IPS-18c (cell line): ENCODE data around the gene RNF11.

Experiments
- H3K4me3 ChIP-seq: 2 replicates; pipeline ENCODE4 v1.7.0; 2013; ENCODE audit warnings: low read depth, mild to moderate bottlenecking, low read length, moderate library complexity; ENCODE audit not compliant: insufficient read depth
- H3K9me3 ChIP-seq: one replicate; pipeline ENCODE4 v1.6.1; 2013; ENCODE audit warnings: mild to moderate bottlenecking, low read length, moderate library complexity; ENCODE audit not compliant: control insufficient read depth, insufficient read depth

Gene RNF11

DNA sequence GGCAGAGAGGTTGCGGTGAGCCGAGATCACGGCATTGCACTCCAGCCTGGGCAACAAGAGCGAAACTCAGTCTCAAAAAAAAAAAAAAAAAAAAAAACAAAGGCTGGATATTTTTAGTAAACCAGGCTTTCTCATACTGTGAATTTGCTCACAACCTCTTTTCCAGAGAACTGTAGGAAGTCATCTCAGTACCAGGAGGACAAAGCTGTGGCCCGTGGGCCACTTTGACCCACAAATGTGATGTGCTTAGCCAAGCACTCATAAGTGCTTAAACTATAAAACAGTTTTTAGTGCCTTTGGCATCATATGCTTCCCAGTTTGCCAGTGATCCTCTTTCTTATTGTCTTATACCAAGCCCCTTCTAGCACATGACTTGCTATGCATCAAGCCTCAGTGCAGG is 46.5 kb downstream of the RNF11 start:
- no peaks in the 10 kb centered on the region for H3K9me3 ChIP-seq
- no peak overlapping the region for H3K4me3 ChIP-seq

- no peak overlapping the region for H3K4me3 ChIP-seq
- no peaks in the 10 kb centered on the region for H3K9me3 ChIP-seq
Measured at GRCh38 chr1:51283979-51284378, 47.9 kb downstream of the RNF11 start.

DNA sequence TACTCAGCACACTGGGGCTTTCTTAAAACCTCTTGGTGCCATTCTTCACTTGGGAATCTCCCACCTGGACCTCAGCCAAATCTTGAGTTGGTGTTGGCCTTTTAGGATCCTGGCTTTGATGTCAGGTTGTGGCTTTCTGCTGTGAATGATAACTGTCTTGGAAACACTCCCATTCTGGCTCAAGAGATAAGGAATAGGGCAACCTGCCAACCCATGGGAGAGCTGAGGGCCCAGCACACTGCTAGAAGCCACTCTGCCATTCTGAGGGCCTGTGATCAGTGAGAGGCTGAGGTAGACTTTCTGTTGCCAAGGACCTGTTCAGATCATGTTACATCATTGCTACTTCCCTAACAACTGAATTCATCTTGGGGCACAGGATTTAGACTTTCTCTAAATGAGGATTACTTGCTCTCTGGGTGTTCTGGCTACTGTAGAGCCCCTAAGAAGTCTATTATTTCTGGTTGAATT is 48.4 kb downstream of the RNF11 start:
- no peak overlapping the region for H3K4me3 ChIP-seq
- no peaks in the 10 kb centered on the region for H3K9me3 ChIP-seq

DNA sequence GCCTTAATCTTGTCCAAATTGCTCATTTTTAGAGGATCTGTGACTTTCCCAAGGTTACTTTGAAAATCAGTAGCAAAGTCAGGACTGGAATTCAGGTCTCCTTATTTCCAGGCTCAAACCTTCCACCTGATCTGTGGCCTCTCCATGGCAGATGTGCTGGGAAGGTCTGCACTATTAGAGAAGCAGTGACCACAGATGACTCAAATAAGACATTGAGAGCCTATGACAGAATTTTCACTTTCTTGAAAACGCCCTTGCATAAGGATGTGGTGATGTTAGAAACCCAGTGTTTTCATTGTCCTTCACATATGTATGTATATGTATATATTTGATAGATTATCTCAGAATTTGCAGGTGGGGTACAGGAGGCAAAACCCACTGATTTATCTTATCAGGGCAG is 49.0 kb downstream of the RNF11 start:
- Histone ChIP-seq H3K4me3 (no peak overlapping the region), H3K9me3 (no peaks in the 10 kb centered on the region)

GRCh38 chr1:51287966-51288365 is 51.9 kb downstream of the RNF11 start:
- Histone ChIP-seq H3K9me3 (peaks cover 1% of the 10 kb centered on the region), H3K4me3 (no peak overlapping the region)

GRCh38 chr1:51288578-51288977 is 52.5 kb downstream of the RNF11 start:
- H3K4me3 ChIP-seq = no peak overlapping the region
- H3K9me3 ChIP-seq = peaks cover 2% of the 10 kb centered on the region

DNA sequence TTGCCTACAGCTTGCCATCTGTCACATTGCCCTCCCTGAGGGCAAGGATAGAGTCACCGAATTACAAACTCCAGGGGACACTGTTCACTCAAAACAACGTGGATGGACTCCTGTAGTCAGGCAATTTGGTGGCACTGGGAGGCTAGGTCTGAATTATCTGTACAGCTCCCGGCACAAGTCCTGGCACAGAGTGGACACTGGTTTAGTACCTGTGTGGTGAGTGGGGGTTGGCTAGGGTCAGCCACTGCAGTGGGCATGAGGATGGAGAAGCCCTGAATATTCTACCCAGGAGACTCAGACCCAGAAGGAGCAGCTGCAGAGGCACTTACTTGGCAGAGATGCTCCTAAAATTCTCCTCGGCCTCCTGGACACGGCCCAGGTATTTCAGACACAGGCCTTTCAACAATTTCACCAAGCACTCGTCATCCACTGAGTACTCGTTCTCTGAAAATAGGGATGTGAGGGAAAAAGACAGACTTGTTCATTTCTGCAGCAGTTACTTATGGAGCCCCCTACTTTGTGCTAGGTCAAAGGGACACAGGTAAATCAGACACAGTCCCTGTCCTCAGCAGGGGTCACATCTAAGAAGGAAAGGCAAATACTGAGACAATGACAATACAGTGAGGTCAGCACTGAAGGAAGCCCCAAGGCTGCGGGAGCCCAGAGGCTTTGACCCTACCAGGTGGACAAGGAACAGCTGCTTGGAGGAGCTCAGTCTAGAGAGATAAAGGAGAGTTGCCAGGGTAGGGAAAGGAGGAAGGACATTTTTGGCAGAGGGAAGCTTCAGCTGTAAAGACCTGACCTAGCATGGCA is 53.8 kb downstream of the RNF11 start:
- H3K9me3 ChIP-seq = peaks cover 4% of the 10 kb centered on the region
- H3K4me3 ChIP-seq = no peak overlapping the region

- no peak overlapping the region for H3K4me3 ChIP-seq
- H3K9me3 ChIP-seq = peaks cover 4% of the 10 kb centered on the region
Measured at GRCh38 chr1:51290489-51290847, 54.4 kb downstream of the RNF11 start.

DNA sequence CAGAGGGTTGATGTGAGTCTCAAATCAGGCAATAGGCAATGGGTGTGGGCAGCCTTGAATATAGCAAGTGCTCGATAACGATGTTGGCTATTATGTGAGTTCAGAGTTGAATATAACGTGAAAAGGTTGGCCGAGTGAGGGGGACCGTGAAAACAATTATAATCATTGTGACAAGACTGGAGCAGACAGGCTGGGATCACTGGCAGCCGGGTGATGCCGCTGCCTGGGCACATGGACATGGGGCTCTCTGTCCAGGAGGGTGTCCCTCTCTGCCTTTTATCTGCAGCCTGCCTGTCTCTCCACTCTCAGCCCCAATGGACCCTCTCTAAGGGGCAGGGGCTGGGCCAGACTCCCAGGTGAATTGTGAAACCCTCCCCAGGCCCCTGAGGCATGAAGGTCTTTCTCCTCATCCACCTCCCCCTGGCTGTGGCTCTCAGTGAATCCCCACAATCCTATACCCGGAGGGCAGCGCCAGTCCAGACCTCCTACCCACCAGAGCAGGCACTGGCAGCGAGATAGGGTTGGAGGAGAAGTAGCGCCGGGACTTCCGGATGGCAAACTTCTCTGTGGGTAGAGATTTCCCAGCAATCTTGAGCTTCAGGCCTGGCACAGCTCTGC is 57.9 kb downstream of the RNF11 start:
- Histone ChIP-seq H3K9me3 (peaks cover 4% of the 10 kb centered on the region), H3K4me3 (no peak overlapping the region)

DNA sequence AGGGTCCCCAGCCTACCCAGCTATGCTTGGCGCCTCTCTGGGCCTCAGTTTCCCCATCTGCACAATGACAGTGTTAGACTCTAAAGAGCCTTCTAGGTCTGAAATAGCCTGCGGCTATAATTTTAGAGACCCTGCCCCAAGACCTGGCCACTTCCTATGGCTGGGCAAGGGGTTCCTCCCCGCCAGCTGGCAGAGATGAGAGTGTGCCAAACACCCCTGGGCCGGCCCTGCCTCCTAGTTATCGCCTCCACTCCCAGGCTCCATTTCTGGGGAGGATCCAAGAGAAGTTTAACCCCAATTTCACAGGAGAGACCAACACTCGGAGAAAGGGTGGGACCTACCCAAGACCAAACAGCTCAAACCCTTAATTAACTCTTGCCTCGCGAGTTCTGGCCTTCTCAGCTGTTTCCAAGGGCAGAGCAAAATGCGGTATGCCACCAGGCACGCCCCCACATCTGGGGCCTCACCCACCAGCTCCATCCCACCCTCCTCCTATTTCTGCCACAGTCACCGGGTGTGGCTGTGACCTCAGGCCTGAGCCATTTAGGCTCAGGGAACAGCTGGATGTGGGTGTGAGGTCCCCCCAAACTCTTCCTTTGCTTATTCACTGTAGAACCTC is 58.6 kb downstream of the RNF11 start:
- Histone ChIP-seq H3K4me3 (no peak overlapping the region), H3K9me3 (peaks cover 6% of the 10 kb centered on the region)

GRCh38 chr1:51295926-51296325 is 59.9 kb downstream of the RNF11 start:
- H3K4me3 ChIP-seq = no peak overlapping the region

DNA sequence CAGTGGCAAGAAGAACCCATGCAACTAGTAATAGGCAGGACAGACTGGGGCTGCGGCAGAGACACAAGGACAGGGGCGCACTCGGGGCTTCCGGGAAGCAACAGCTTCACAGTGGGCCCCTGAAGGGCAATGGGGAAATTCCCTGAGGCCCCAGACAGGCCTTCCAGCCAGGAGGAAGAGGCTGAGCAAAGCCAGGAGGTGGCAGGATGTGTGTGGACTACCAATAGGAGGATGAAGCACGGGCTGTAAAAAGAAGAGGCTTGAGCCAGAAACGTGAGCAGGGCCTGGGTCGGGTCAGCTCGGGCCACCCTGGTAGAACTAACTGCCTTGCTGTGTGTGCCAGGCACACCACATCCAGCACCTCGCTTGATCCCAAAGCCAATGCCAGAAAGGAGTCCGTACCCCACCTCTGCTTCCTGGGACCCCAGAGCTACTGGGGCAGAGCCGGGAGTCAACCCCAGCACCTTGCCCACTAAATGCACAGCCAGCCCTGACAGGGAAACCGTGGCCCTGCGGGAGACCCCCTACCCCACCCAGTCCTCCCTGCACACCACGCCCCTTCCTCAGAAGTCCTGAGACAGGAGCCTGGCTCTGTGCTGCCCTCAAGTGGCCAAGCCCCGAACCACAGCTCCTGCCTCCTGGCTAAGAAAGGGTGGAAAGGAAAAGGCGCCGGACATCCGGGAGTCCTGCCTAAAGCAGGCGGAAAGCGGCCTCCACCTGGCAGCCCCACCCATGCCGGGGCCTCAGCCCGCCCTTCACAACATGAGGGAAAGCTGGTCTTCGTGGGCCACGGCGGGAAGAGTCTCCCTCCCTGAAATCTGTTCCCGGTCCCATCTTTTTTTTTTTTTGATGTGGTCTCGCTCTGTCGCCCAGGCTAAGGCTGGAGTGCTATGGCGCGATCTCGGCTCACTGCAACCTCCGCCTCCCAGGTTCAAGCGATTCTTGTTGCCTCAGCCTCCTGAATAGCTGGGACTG is 60.6 kb downstream of the RNF11 start:
- no peak overlapping the region for H3K4me3 ChIP-seq

More at GRCh38 chr1:51295926-51296325, 59.9 kb downstream of the RNF11 start:
- H3K9me3 ChIP-seq = peaks cover 6% of the 10 kb centered on the region

GRCh38 chr1:51297401-51298321 is 61.6 kb downstream of the RNF11 start:
- Histone ChIP-seq H3K4me3 (no peak overlapping the region), H3K9me3 (peaks cover 6% of the 10 kb centered on the region)

More for the DNA sequence above, 60.6 kb downstream of the RNF11 start:
- peaks cover 6% of the 10 kb centered on the region for H3K9me3 ChIP-seq

GRCh38 chr1:51298322-51298705 is 62.2 kb downstream of the RNF11 start:
- H3K4me3 ChIP-seq = no peak overlapping the region

DNA sequence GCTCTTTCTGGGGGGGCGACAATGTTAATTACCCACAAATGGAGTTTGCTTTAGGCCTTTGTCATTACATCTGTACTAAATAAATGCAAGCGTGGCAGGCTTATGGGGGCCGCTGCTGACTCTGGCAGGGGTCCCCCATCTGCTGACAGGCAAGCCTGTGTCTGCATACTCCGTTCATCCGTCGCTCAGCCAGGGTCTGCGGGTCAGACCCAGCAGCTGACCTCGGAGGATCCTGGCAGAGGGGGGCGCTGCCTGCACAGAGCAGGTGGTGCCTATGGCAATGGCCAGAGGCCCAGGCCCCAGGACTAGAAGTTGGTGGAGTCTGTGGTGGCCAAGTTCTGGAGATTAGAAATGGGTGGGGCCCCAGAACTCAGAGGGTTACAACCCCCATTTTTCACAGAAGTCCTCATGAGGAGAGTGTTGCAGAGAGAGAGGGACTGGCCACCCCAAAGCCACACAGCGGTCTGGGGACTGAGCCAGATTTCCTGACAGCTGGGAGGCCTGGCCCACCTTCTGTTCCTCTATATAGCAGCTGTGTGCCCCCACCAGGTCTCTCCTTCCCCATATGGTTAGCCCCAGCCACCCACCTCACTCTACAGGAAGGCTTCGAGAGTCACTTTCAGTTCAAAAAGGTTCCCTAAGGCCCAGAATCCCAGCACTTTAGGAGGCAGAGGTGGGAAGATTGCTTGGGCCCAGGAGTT is 63.3 kb downstream of the RNF11 start:
- Histone ChIP-seq H3K9me3 (peaks cover 2% of the 10 kb centered on the region), H3K4me3 (no peak overlapping the region)

More at GRCh38 chr1:51298322-51298705, 62.2 kb downstream of the RNF11 start:
- peaks cover 4% of the 10 kb centered on the region for H3K9me3 ChIP-seq
